ENCODE data around the gene CLIC3. TPM values are rescaled to one million over a fixed set of nuclear protein-coding genes. Genes with fewer than 3 reads are reported as not detected.
A peak's percentile ranks its signal among the peaks of the same experiment; 100 is the strongest.

Gene CLIC3
- total RNA-seq (2021) (24.1 and 39.7 TPM in 2 replicates), Bru-seq, nascent RNA (percentile 30 among the genes with signal in this experiment), BruChase-seq, experiment 1, labeled RNA remaining after a 2-hour chase (percentile 44 among the genes with signal in this experiment), BruChase-seq, experiment 2, labeled RNA remaining after a 6-hour chase (percentile 39 among the genes with signal in this experiment)
- long read RNA-seq, transcript CLIC3-203 (6 exons, 1,017 nt), result major isoform, 80 of 102 reads
- long read RNA-seq, partial matches to known transcripts, result 15 of 102 reads
- long read RNA-seq, other reads (novel, unspliced or antisense), result 6 of 102 reads

GRCh38 chr9:136996361-136997292 lies at the start of gene CLIC3:
Gene CLIC3, minus strand, starts transcription at chr9:136996568. Its CDS starts 25 bp downstream, at chr9:136996543.
- ChIA-PET CTCF (interaction anchor here (0.6 to 2.1 kb wide), 8 partner anchors 21 to 650 kb away, joined by 3 to 10 read pairs (median 4); no protein-coding TSS in a partner anchor), POLR2A (ENCODE audit: unreplicated experiment) (interaction anchor here (0.5 to 1.1 kb wide), 10 partner anchors 18 to 587 kb away, joined by 3 to 9 read pairs (median 6); partner anchors contain the start of gene AJM1)
- H3K79me2 ChIP-seq (ENCODE audit: low read depth), result peaks cover 7% of the 10 kb centered on the region; the same call in 1 of the 2 replicates
- DNase-seq, result peak; percentile 60 to 95
- H3K27me3 ChIP-seq (ENCODE audit: insufficient read depth, low read depth), result no peaks in the 10 kb centered on the region
- peaks cover 35% of the 10 kb centered on the region for H3K4me1 ChIP-seq (replicated peaks; ENCODE audit: insufficient read depth)
- H3K27ac ChIP-seq, result no peak within 1 kb of the TSS
- H3K36me3 ChIP-seq (ENCODE audit: low read depth), result no peaks in the 10 kb centered on the region
- no TSS peak for BruUV-seq (replicated peaks)
- H3F3A ChIP-seq (ENCODE audit: insufficient read depth, low read depth), result peaks cover 22% of the 10 kb centered on the region; the same call in 1 of the 2 replicates
- no peaks in the 10 kb centered on the region for H3K9me3 ChIP-seq (ENCODE audit: insufficient read depth, low read depth)
- no peaks in the 10 kb centered on the region for H4K20me1 ChIP-seq (ENCODE audit: insufficient read depth)
- intact Hi-C loops (cut with micrococcal nuclease; ENCODE audit: unreplicated experiment), result loop anchor here (1.0 to 5.0 kb wide), 3 partner anchors 46 to 206 kb away; partner anchors contain the start of genes PHPT1 and TMEM141
- no peak for TF ChIP-seq CTCF (conservative IDR thresholded peaks at IDR 0.05)
- no peak for TF ChIP-seq EZH2 (IDR thresholded peaks at IDR 0.05; ENCODE audit: low read depth)
- no peaks in the 10 kb centered on the region for H3K9me2 ChIP-seq (ENCODE audit: insufficient read depth)
- peak within 1 kb of the TSS; percentile 53 for H3K4me3 ChIP-seq
- peak within 1 kb of the TSS; percentile 63 for H2AFZ ChIP-seq
- H3K4me2 ChIP-seq, result peak within 1 kb of the TSS; percentile 94

- no peak overlapping the region for H3K27ac ChIP-seq
- H3F3A ChIP-seq (ENCODE audit: insufficient read depth, low read depth), result peaks cover 14% of the 10 kb centered on the region; the same call in 1 of the 2 replicates
- intact Hi-C loops (cut with micrococcal nuclease; ENCODE audit: unreplicated experiment), result loop anchor here (2.0 to 5.0 kb wide), 2 partner anchors 72 to 181 kb away; partner anchors contain the start of gene RNF224
- H4K20me1 ChIP-seq (ENCODE audit: insufficient read depth), result peaks cover 33% of the 10 kb centered on the region
- no peaks in the 10 kb centered on the region for H3K36me3 ChIP-seq (ENCODE audit: low read depth)
- BruUV-seq (replicated peaks), result no TSS peak
- no peak for DNase-seq
- peak overlapping the region; percentile 97 for H2AFZ ChIP-seq
- TF ChIP-seq CTCF (conservative IDR thresholded peaks at IDR 0.05) (no peak), EZH2 (IDR thresholded peaks at IDR 0.05; ENCODE audit: low read depth) (no peak)
- no peaks in the 10 kb centered on the region for H3K9me3 ChIP-seq (ENCODE audit: insufficient read depth, low read depth)
- peaks cover 6% of the 10 kb centered on the region for H3K27me3 ChIP-seq (ENCODE audit: insufficient read depth, low read depth)
- peaks cover 15% of the 10 kb centered on the region for H3K4me1 ChIP-seq (replicated peaks; ENCODE audit: insufficient read depth)
- H3K4me3 ChIP-seq, result peak overlapping the region; percentile 92
- H3K9me2 ChIP-seq (ENCODE audit: insufficient read depth), result no peaks in the 10 kb centered on the region
- ChIA-PET CTCF (interaction anchor here (0.6 kb wide), 1 partner anchor 72 kb away, joined by 3 read pairs; no protein-coding TSS in a partner anchor), POLR2A (ENCODE audit: unreplicated experiment) (no interaction called here)
- H3K79me2 ChIP-seq (ENCODE audit: low read depth), result peaks cover 21% of the 10 kb centered on the region
- peak overlapping the region; percentile 99 for H3K4me2 ChIP-seq
Measured at GRCh38 chr9:137045294-137046087, 49.1 kb upstream of the CLIC3 start.
